NCI-H510A (cell line): ENCODE results near the gene TOGARAM2.

ENCODE experiments used
- DNase-seq: peaks from one replicate; lab custom pipeline; 2025; lab: John Stamatoyannopoulos, UW

TOGARAM2 gene

DNA sequence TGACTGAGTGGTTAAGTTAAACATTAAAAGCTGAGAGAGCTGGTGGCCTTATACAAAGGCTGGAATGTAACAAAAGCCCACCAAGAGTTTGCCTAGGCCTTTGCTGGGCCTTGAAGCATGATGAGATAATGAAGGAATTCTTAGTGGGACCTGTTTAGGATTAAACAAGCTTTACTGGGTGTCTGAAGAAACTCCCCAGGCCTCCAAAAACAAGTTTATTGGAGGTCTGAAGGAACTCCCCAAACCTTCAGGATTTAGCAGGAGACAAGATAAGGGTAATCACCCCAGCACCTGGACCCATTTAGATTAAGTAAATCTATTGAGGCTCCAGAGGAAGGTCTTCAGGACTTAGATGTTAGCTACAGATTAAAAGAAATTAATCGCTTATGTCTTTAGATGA is 74.5 kb downstream of the TOGARAM2 start:
- no peak for DNase-seq

DNA sequence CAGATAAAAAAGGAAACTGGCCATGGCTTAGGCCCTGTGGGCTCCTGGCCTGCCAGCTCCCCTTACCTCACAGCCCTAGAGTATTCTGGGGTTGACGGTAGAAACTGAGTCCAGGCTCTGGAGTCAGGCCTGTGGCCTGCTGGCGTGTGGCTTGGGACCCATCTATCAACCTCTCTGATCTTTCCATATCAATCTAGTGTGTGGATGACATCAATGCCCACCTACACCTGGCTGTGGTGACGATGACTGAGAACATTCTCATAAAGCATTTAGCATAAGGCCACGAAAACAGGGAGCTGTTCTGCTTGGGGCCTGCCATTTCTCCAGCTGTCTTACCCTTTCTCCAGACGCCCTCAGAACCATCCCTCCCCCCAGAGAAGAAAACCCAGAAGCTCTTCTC is 75.4 kb downstream of the TOGARAM2 start:
- no peak for DNase-seq

DNA sequence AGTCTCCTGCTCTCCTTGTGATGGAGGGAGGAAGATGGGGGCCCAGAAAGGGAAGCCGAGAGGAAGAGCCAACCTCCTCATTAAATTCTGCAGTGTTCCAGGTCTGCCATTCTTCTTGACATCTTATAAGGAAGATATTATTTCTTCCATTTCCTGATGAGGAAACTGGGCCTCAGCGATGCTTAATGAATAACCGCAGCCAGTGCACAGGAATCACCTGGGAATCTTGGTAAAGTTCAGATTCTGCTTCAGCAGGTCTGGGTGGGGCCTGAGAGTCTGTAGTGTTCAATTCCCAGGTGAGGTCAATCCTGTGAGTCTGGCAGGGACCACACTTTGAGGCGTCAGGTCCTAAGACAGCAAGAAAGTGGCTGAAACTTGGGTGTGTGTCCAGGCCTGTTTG is 75.9 kb downstream of the TOGARAM2 start:
- DNase-seq, result no peak

DNA sequence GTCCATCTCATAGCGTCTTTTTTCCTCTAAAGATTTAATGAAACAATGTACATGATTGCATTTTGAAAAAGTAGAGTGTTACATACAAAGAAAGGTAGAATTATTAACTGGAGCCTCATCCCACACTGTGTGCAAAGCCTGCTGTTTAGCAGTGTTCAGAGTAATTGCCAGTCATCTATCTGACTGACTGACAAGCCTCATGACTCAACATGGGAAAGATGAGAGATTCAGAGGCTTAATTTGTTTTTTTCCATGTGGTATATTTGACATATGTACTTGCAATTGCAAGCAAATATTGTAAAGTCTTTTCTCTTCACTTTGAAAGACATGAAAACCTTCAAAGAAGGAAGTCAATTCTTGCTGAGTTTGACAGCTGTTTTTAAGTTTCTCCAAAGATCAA is 78.5 kb downstream of the TOGARAM2 start:
- no peak for DNase-seq

DNA sequence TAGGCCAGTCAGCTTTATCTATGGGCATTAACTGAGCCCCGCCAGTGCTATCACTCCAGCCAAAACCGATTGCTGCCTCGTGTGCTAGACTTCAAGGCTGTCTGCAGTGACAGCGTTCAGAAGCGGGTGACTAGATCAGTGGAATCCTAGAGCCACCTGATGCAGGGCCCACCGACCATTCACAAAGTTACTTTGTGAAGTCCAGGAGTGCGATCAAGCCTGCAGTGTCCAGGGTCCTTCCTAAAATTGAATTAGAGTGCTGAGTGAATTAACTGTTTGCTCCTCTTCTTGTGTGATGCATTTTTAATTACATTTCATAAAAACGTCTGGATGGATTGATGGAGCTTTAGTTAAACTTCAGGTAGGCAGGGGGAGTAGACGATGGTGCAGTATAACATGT is 79.3 kb downstream of the TOGARAM2 start:
- DNase-seq, result no peak

DNA sequence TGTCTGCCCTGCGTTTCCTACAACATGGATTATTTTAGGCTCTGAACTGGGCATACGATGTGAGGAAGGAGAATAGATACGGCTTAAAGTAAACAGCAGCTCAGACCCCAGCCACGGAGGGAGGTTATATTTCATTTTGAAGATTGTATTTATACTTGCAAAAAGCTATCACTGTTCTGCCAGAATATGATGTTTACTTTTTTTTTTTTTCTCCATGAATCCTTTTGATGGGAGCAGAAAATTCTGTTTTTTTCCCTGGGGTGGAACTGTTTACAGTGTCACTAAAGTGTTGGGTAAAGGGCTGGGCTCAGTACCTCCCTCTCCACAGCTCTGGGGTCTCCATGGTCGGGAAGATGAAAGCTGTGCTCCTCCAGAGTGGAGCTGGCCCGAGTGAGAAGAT is 80.1 kb downstream of the TOGARAM2 start:
- DNase-seq, result no peak

DNA sequence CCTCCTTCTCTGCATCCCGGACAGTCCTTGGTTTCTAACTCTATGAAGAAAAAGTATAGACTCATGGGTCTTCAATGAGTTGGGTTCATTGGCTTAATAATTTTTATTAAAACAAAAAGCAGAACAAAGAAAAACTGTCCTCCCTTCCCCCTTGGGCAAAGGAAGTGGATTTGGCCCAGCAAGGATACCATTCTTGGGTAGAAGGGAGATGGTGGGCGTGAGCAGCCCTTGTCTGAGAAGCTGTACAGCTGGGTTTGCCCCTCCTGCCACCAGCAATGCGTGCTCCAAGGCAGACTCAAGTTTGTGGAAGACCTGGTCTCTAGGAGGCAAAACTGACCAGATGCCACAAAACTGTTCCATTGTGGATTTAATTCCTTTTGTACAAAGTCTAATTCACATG is 80.5 kb downstream of the TOGARAM2 start:
- DNase-seq, result no peak

DNA sequence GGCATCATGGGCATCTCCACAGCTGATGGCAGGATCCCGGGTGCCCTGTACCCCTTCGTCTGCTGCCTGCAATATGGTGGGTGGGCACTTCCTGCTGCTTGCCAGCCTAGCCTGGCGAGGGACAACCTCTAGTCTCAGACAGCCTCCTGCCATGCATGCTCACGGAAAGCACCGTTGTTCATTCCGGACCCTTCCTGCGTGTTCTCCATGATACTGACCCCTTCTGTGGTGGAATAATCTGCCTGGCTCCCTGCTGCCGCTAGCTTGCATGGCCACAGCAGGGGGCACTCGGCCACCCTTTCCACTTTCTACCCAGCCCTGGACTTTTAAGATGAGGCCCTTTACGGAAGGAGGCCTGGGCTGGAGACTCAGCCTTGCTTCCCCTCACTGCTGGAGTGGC is 81.3 kb downstream of the TOGARAM2 start:
- no peak for DNase-seq

DNA sequence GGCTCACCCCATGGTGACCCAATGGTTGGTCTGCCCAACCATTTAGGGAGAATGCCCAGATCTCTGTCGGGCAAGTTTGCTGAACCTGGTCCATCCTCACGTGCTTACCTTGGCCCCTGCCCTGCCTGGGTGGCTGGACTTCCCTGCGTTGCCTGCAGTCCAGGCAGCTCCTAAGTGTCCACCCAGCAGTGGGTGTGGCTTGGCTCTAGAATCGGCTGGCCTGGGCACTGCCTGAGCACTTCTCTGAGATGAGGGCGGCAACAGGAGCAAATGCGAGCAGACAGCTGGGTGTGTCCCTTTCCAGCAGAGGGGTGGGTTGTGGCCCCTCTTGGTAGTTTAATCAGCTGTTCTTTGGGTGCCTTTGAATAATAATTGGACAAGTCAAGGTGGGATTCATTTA is 82.0 kb downstream of the TOGARAM2 start:
- no peak for DNase-seq

DNA sequence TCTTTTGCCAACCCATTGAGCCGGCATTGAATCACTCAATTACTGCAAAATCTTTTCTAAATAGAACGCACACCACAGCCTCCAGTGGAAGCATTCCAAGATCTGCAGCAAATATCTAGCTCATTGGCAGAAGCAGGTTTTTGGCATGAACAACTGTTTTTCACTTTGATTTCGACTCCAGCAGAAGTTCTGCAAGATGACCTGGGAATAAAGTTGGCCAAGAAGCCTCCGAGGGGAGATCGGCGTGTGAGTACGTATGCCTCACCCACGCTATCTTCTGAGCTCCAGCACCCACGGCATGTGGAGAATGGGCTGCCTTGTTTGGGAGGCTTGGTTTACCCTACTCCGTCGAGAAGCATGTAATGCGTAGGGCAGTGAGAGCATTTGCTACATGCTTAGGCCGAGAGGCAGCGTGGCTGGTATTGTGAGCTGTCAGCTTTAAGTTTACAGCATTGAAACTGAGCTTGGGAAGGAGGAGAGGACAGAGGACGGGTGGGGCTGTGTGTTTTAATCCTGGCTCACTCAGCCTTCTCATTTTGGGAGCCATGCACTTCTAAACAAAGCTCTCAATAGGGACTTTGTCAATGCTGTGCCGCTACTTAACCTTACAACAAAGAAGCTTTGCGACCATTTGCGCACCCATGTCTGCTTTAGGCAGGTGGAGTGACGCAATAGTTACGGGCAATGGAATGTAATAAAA is 82.7 kb downstream of the TOGARAM2 start:
- no peak for DNase-seq

DNA sequence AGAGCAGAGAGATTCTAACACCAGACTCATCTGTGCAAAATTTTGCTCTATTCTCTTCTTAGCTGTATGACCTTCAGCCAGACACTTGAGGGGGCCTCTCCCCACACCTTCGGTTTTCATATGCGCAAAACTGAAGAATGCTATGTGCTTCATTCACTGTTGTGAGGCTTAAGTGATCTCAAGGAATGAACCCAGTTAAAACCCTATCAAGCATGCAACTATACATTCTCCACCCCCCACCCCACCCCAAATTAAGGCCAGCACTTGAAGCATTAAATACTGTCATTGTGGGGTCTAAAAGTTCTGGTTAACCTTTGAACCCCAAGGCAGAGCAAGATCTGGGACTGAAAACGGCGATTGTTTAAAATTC is 83.2 kb downstream of the TOGARAM2 start:
- no peak for DNase-seq

DNA sequence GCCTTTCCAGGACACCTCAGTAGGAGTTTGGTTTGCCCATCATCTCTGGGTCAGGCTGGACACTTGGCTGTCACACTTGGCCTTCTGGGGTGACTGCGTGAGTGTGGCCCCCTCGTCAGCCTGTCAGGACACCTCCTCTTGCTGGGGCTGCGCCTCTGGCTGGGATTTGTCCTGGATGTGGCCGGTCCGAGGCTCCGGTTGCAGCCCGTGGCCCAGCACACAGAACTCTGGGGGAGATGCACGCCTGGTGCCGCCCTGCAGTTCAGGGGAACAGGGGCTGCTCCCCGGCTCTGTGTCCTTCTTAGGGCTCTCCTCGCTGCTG is 83.6 kb downstream of the TOGARAM2 start:
- no peak for DNase-seq

DNA sequence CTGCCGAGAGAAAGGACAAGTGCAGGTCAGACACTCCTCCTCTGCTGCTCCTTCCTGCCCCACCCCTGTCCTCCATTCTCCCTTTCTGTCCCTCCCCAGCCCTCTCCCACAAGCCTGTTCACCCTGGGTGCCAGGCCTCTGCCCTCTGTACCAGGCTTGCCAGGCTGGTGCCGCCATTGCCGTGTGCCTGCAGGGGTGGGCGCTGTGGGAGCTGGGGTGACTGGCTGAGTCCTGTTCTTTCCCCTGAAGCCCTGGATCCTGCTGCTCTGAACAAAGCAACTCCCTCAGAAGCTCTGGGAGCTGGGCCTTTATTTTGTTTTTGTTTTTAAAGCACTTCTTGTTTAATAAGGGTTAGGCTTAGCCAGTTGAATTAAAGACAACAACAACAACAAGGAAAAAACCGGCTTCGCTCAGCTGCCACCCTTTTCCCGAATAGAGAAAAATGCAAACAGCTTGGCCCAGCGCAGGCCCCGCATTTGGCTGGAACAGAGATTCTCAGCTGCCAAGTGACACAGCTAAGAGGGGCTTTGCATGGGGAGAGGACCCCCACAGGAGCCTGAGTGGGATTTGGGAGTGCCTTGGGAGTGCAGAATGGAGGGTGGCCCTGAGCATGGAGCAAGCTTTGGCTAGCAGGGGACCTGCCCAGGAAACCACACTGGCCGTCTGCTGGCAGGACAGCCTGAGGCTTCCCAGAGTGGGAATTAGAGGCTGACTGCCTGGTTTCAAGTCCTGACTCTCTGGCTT is 84.1 kb downstream of the TOGARAM2 start:
- no peak for DNase-seq

DNA sequence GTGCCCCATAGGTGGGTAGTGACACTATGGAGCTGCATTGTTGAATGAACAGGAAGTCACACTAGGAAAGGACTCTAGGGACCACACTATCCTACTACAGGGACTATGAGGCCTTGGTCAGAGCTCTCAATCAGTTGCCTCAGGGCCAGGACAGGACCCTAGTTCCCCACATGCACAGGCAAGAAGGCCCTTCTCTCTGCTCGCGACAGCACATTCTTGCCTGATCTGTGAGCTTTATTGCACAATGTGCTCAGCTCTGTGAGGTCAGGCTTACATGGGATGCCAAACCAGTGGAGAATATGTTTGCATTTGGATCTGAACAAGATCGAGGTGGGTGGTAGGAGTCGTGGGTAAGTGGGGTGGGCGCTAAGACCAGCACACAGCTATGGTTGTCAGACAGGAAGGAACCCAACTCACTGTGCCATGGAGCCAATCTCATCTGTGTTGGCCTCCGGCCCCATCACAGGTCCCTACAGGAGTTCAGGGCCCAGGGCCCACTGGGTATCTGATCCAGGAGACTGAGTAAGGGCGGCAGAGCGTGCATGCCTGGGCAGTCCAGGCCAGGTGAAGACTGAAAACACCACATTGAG is 85.3 kb downstream of the TOGARAM2 start:
- DNase-seq, result no peak

DNA sequence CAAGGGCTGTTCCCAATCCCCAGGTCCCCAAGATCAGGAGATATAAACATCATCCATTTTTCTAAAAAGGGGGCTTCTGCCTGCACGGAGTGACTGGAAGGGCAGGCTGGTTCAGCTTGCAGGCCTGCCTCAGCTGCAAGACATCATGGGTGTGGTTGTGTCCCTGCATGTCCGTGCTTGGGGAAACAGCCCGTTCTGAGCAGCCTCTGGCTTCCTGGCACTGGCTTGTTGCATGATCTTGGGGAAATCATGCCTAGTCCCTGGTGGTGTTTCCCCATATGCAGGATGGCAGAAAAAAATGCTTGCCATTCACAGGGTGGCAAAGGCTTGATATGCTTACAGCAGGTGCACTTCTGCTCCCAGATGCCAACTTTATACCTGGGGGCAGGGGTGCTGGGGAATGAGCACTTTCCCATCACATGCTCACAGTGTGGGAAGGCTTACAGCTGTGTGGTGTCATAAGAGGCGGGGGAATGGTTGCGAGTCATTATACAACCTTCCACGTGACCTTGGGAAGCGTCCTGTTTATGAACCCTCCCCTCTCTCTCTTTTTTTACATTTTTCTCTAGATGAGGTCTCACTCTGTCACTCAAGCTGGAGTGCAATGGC is 86.0 kb downstream of the TOGARAM2 start:
- no peak for DNase-seq

DNA sequence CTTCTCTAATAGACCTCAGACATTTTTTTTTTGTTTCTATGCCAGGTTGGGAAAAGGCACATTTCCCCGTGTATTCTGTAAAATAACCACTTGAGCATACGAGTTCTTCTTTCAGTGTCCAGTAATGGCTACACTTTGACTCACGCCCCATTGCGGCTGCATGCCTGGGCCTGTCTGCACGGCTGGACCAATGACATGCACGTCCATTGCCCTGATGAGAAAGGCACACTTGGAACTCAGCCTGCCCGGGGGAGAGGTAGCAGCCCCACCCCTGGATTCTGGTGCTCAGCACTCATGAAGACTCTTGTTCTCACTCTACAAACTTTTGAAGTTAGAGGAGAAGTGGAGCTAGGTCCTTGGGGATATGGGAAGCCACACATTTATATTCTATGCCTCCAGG is 87.4 kb downstream of the TOGARAM2 start:
- DNase-seq, result no peak

DNA sequence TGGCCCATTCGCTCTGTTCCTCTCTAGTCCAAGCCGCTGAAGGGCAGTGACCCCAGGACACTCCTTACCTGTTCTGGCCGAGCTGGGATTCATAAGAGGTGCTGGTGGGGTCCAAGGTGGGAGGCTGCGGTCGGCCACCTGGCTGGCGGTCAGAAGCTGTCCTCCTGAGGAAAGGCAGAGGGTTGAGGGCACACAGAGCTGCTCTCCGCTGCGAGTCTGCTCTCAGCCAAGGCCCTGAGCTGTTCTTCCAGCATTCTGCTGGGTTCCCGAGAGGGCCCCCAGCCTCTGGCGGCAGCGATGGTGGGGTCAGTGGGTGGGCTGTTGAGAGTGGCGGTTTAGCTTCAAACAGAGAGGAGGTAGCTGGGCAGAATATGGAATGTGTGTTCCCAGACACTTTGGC is 89.4 kb downstream of the TOGARAM2 start:
- no peak for DNase-seq

DNA sequence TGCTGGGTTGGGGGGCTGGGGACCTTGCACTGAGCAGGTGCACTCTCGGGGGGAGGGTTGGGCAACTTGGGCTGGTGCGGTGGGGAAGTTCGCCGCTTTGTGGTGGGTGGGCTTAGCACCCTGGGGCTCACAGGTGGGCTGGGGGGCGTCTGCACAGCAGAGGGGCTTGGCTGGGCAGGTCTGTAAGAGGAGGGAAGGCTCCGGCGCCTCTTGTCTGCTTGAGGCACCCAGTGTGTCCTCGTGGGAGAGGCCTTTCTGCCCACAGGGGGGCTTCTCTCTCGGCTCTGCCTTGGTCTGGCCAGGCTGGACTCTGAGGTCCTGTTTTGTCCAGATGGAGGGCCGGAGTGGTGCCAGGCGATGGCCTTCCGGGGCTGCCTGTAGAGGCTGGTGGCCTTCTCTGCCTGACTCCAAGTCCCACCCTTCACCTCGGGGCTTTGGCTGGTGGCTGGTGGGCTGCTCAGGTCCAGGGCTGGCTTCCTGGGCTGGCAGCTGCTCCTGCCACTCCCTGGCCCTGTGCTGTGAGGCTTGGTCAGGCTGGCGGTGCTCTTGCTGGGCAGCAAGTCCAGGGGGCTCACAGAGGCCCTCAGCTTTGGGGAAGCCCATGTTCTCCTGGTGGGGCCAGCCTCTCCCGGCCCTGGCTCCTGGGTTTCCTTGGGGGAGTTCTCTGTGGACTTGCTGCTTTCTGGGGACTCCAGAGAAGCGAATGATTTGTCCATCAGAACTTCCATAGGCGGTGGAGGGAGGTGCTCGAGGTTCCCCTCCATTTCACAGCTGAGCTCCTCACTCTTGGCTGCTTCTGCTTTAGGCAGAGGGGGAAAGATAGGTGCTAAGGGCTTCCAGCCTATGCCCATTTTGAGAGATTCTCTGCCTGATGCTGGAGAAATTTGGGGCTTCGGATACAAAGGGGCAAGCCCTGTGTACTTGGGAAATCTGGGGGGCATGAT is 90.2 kb downstream of the TOGARAM2 start:
- DNase-seq, result no peak

DNA sequence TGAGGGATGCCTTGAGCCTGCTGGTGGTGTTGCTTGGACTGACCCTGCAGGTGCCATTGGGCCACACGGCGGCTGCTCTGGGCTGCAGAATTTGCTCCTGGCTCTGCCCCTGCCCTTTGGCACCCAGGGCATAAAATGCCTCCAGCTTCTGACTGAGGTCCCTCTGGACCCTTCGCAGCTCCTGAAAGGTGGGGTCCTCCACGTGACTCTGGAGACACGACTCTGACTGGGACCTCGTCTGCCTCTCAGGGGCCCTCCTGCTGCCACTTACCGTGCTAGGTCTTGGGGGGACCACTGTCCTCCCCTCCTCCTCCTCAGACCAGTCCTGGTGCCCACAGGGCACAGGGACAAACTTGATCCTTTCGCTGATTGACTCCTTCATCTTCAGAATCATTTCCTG is 91.2 kb downstream of the TOGARAM2 start:
- DNase-seq, result no peak

DNA sequence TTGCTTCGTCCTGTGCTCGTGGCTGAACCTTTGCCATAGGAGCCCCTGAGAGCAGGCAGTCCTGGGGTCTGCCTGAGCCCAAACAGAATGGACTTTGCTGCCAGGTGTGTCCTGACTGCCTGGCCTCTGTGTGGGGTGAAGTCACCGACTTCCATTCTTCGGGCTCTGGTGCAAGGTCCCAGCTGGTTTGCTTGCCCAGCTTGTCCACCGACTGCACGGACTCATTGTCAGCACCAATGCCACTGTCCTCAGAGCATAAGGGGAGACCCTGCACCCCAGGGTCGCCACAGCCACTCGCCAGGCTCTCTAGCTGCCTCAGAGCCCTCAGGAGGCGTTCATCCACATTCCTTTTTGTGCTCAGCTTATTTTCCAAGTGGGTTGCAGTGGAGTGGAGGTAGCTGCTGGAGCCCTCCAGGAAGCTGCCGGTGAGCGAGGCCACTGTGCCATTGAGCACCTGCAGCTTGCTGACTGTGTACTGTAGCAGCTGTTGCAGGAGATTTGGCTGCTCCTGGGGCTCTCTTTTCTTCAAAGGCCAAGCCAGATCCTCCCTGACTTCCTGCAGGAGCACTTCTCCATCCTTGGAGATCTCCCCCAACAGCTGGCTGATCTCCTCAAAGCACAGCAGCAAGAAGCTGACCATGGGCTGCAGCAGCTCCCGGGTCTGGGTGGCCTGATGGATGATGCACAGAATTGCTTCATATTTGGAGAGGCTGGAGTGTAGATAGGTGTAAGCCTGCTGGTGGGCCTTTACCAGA is 92.0 kb downstream of the TOGARAM2 start:
- DNase-seq, result no peak

DNA sequence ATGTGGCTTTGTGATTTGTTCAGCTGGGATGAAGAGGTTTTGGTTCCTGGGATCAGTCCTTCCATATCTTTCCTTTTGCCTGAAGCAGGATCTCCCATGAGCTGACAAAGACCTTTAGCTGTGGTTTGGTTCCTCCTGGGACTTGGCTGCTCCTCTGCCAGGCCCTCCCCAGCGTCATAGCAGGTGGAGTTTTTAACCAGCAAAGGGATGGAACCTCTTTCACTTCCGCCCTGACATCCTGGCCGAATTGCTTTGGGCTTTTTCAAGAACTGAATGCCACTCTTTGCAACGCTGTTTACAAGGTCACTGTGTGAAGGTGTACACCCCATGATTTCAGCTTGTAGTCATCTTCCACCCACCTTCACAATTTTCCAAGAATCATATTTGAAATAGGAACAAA is 92.8 kb downstream of the TOGARAM2 start:
- no peak for DNase-seq
